NCI-H1417 (cell line): ENCODE measurements around the gene INSRR.

Experiments
- DNase-seq, 3 experiments: peaks; one replicate each; lab custom pipeline; 2025; lab: John Stamatoyannopoulos, UW

The INSRR gene

DNA sequence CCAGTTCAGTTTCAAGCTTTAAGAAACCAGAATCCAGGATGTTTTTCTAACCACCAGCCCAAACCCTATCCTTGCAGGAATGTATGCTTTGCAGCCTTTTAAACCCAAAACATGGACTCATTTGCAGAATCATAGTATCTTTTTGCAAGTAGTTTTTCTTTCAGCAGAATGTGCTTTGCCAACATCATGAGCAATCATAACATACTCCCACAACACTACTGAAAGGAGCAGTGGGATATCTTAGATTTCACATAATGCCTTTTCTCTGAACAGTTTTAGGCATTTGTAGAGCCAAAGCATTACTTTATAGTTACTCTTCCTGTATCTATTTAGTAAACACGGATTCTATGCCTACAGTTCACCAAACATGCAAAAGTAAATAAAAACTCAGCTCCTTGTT, 32.3 kb downstream of the INSRR start:
- DNase-seq: no peak

GRCh38 chr1:156823210-156823790, 35.6 kb downstream of the INSRR start:
- no peak for DNase-seq

GRCh38 chr1:156822680-156823079, 36.2 kb downstream of the INSRR start:
- no peak for DNase-seq

DNA sequence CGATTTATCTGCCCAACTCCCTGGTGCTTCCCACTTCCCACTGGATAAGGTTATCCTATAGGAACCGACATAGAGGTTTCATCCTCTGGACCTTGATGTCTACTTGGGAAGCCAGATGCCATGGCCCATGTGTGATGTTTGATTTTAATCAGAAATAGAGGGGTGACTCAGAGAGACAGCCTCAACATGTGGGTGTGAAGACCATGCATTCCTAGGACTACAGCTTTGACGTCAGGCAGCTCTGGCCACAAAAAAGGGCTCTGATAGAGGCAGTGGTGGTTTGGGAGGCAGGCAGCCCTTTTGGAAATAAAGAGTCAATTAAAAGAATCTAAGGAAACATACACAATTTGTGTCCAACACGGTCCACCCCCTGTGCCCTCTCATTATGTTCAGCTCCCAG, 37.1 kb downstream of the INSRR start:
- no peak for DNase-seq

DNA sequence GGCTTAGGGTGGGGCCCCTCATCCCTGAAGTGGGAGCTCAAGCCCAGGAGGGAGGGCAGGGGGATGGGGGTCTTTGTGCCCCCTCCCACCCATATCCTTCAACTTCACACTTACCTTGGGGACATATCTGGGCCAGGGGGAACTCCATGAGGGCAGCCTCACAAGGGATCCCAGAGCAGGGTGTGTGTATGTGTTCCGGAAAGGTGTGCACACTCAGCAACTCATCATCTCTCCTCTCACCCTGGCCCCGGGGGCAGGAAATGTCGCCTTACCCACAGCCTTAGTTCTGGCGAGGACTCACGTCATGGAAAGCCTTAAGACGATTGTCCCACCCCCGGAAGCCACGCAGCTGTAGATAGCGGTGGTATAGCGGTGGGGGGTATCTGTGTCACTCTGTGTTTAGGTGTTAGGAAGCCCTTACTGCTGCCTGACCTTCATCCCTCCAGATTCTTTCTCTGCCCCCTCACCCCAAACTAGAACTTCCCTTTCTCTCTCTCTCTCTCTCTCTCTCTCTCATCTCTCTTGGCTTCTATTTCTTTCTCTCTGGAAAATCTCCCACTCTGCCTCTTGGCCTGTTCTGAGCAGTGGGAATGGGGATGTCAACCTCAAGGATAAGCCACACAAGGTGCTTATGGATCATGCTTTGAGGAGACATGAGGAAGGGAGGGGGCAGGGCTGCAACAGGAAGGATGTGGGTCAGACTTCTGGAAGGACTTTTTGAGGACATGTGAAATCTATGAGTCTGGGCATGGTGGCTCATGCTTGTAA, 42.2 kb downstream of the INSRR start, which contains the start of gene SH2D2A:
Gene SH2D2A, minus strand, starts transcription at position 288 of the 768 bp plus-strand sequence. Its CDS starts 140 bp downstream, at position 148.
- DNase-seq: no peak

GRCh38 chr1:156815961-156816422, 42.9 kb downstream of the INSRR start:
- DNase-seq: no peak

DNA sequence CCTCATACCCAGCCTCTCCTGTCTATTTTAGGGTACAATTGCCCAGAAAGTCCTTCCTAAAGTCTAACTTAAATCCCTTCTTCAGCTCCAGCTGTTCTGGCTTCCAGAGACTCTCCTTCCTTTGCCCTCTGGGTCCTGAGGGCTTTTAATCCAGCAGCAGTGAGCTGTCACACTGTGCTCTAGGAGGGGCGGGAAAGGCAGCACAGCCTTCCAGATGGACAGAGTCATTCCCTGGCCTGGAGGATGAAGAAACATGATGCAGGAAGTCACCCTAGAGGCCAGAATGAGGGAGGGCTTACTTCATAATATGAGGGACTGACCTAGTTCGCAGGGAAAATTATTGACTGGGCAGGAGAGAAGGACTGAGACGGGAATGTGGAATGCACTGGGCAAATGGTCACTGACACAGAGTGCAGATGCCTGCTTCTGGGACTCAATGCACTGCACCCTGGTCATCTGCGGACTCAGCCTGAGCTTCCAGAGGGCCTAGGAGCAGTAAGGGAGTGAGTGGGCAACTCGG, 43.5 kb downstream of the INSRR start:
- no peak for DNase-seq

DNA sequence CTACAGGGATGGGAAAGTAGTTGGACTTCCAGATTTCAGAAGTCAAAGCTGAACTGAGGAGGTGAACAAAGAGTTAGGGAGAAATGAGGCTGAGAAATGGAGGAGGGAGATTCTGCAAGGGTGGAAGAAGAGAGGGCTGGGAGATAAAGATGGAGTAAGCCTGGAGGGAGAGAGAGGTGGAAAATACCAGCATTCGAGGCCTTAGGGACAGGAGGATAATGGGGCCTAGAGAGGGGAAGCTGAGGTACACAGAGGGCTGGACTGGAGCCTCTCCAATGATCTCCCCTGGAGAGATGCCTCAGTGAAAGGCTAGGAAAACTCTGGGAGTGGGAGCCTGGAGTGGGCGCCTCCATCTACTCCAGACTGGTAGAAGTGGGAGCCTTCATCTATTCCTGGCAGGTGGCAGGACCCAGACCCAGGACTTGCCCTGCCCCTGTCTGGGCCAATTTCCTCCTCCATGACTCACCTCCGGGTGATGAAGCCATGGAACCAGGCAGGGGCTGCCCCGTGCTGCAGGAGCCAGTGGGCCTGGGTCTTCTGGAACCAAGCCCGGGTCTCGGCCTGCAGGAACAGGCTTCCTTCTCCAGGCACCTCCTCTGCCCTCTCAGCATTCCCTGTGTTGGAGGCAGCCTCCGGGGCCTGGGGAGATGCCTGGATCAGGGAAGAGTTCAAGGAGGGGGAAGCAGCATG, 44.2 kb downstream of the INSRR start:
- DNase-seq: no peak

DNA sequence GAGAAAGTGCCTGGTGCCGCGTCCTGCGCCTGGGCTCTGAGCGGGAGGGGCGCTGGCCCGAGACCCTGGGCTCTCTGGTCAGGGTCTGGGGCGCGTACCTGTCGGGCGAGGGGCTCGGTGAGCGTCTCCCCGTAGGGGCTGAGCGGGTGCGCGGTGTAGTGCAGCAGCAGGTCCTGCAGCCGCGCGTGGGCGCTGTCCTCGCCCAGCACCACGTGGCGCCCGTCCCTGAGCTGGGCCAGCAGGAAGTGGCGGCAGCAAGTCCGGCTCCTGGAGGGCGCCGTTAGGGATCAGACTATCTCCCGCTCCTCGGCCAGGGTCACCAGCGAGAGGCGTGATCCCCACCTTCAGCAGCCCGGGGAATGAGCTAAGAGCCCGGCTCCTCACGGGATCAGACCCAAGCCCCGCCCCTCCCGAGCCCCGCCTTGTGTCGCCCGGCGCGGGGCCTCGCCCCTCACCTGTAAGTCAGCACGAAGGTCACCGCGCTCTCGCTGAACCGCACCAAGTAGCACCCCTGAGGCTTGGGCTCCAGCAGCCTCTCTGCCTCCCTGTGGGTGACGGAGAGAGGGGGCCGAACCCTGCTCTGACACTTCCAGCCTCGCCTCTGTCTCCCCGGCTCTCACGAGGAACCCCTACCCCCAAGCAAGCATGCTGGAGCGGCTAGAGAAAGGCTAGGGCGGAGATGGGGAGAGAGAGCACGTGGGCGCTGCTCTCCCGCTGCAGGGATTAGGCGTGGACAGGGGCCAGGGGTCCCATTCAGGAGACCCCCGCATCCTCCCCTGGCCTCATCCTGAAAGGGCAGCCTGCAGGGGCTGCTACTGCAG, 45.0 kb downstream of the INSRR start:
- peak; percentile 83 to 93 (median 88) for DNase-seq

DNA sequence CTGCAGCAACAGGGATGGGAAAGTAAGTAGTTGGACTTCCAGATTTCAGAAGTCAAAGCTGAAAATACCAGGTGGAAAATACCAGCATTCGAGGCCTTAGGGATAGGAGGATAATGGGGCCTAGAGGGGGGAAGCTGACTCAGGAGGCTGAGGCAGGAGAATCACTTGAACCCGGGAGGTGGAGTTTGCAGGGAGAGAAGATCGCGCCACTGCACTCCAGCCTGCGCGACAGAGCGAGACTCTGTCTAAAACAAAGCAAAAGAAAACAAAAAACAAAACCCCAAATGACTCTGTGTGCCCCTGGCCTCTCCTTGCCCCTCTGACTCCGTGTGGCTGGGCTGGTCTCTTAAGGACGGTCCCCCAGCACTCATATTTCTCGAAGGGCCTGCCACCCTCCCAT, 45.6 kb downstream of the INSRR start:
- DNase-seq: peak in 2 of 3 experiments; percentile 28 to 52

GRCh38 chr1:156812293-156812990, 46.5 kb downstream of the INSRR start:
- DNase-seq: no peak

- no peak for DNase-seq
Measured at GRCh38 chr1:156811168-156811567, 47.7 kb downstream of the INSRR start.

GRCh38 chr1:156809711-156810366, 49.1 kb downstream of the INSRR start:
- DNase-seq: no peak

DNA sequence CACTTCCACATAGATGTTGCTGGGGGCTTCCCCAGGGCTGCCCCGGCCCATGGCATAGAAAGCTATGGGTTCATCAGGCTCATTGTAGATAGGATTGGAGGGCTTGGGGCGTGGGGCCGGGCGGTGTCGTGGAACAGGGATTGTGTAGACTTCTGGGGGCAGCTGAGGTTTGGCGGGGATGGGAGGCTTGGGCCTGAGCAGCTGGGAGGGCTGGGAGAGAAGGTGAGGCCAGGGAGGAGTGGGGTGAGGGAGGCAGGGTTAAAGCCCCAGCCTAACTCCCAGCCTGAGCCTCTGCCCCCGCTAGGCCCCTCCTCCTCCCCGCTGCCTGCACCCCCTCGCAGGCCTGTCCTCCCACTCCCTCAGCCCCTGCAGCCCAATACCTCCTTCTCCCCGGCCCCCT, 49.6 kb downstream of the INSRR start:
- no peak for DNase-seq

DNA sequence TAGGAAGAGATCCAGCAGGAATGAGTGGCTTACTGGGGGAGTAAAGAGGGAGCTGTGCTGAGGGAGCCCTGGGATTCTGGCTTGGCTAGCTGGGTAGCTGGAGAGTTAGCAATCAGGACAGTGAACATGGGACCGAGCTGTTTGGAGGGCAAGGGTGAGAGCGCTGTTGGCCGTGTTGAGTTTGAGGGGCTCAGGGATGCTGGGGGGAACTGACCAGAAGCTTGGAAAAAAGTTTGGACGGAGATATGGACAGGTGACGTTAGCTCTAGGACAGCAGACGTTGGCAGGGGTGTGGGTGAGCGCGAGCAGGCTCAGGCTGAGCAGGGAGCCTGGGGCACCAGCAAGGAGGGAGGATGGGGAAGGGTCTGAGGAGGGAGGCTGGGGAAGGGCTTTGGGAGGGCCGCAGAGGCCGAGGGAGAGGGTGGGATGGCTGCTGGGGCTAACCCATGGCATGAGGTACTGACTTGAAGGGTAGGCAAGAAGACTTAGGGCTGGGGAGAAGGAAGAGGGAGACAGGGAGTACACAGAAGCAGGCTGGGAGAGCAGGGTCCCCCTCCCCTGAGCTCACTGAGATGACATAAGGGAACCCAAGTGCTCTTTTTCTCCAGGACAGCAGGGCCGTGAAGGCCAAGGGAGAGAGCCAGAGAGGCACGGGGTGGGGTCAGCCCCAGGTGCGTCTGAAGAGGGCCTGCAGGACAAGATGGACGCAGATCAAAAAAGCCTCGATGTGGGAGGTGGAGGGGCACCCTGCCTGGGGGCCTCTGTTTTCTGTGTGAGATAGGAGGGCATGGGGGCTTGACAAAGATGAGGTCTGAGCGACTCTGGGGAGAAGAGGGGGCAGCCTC, 50.5 kb downstream of the INSRR start:
- DNase-seq: no peak

DNA sequence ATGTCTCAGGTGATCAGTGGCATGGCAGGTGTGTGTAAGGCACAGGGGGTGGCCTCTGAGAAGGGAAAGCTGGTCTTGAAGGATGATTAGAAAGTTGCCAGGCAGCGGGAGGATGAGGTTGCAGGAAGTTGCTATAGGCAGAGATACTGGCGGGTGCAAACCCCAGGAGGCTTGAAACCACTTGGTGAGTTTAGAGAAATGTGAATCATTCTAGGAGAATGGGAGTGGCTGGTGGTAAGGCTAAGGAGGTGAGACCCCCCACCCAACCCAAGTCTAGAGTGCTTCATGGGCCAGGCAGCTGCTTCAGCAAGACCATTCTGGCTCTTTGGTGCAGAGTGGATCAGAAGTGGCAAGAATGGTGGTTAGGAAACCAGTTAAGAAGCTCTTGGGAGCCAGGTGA, 51.3 kb downstream of the INSRR start:
- DNase-seq: peak in 1 of 3 experiments; percentile 51

- peak in 1 of 3 experiments; percentile 51 for DNase-seq
Measured at GRCh38 chr1:156806512-156807440, 52.1 kb downstream of the INSRR start.

GRCh38 chr1:156805766-156806511, 53.0 kb downstream of the INSRR start:
- DNase-seq: peak in 1 of 3 experiments; percentile 51
